Peyer's patch (tissue), 4 donors: ENCODE measurements around the gene MAN1A2. TPM values are rescaled to one million over a fixed set of nuclear protein-coding genes. Genes with fewer than 3 reads are reported as not detected.

Experiments
- DNase-seq, 3 donors: peaks; one replicate each; pipeline ENCODE4 v3.0.0-alpha.2; 2017 to 2019
- H3K27ac ChIP-seq, 4 donors: fragments of 200-600 bp; sonication (generic); one replicate each; pipeline ENCODE4 v1.5.1; 2016 to 2019
- H3K27me3 ChIP-seq, 2 donors: fragments of 200-600 bp; sonication (generic); one replicate each; pipeline ENCODE4 v1.5.1; 2019
- H3K36me3 ChIP-seq, 3 donors: fragments of 200-600 bp; sonication (generic); one replicate each; pipeline ENCODE4 v1.5.1; 2016 to 2019
- H3K4me1 ChIP-seq, 4 donors: fragments of 200-600 bp; sonication (generic); one replicate each; pipeline ENCODE4 v1.5.1; 2016 to 2019
- H3K4me3 ChIP-seq, 4 donors: fragments of 200-600 bp; sonication (generic); 1 replicate in 3 of 4; 2 replicates in 1 of 4; pipeline ENCODE4 v1.5.1; 2016 to 2019; ENCODE audit warnings: mild to moderate bottlenecking in 1 of 4
- H3K9me3 ChIP-seq, 4 donors: fragments of 200-600 bp; sonication (generic); one replicate each; pipeline ENCODE4 v1.5.1; 2016 to 2019; ENCODE audit warnings: mild to moderate bottlenecking in 1 of 4
- CTCF ChIP-seq, 6 experiments: fragments of 450-650 bp in 4 of 6; fragments of 200-600 bp in 2 of 6; sonication (generic) in 1 of 6; IDR thresholded peaks; one replicate each; pipeline ENCODE4 v1.5.1; 2017 to 2019; ENCODE audit warnings: antibody characterized with exemption in 6 of 6, mild to moderate bottlenecking in 3 of 6, moderate library complexity in 1 of 6
- POLR2A ChIP-seq, 2 donors: fragments of 450-650 bp; IDR thresholded peaks; one replicate each; pipeline ENCODE4 v1.5.1; 2017; ENCODE audit warnings: antibody characterized with exemption in 2 of 2, mild to moderate bottlenecking in 2 of 2, moderate library complexity in 2 of 2
- total RNA-seq, 4 donors: library from RNA; depleted of rRNA; stranded (reverse); fragments of >200 nt; gene quantifications; one replicate each; pipeline ENCODE4 v1.1.0, GENCODE V29; 2016

The MAN1A2 gene
- total RNA-seq, 4 donors from 2014 or later: 43.2 to 53.8 (median 49.4) TPM

GRCh38 chr1:117512728-117513321 is 145.6 kb downstream of the MAN1A2 start:
- TF ChIP-seq POLR2A (IDR thresholded peaks at IDR 0.05) (no peak), CTCF (IDR thresholded peaks at IDR 0.05) (peak in 5 of 6 experiments; percentile 46 to 71 (median 66))
- H3K27me3 ChIP-seq: no peaks in the 10 kb centered on the region
- no peak for DNase-seq

DNA sequence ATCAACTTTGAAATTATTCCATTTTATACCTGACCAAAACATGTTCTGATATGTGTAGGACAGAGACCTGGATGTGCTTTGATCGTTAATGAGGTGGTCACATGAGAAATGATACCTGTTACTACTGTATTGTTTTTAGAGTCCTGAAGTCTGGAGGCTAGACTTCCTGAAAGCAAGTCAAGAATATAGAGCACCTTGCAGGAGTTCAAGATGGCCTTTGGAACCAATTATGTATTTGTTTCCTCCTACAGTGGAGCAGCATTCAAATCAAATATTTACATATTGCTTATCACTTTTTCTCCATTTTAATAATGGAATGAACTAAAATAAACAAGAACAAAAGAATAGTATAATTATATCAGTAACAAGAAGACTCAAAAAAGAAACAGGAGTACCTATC is 155.9 kb downstream of the MAN1A2 start:
- H3K4me3 ChIP-seq: no peak overlapping the region
- no peak for DNase-seq

More at GRCh38 chr1:117512728-117513321, 145.6 kb downstream of the MAN1A2 start:
- H3K36me3 ChIP-seq: no peaks in the 10 kb centered on the region
- no peak overlapping the region for H3K4me3 ChIP-seq
- no peaks in the 10 kb centered on the region for H3K4me1 ChIP-seq
- no peaks in the 10 kb centered on the region for H3K9me3 ChIP-seq
- H3K27ac ChIP-seq: no peak overlapping the region

GRCh38 chr1:117527074-117527473 is 159.8 kb downstream of the MAN1A2 start:
- H3K9me3 ChIP-seq: no peaks in the 10 kb centered on the region
- H3K4me1 ChIP-seq: no peaks in the 10 kb centered on the region
- no peak overlapping the region for H3K27ac ChIP-seq
- TF ChIP-seq POLR2A (IDR thresholded peaks at IDR 0.05) (no peak), CTCF (IDR thresholded peaks at IDR 0.05) (no peak)
- H3K36me3 ChIP-seq: peaks cover 0 to 3% (median 0%) of the 10 kb centered on the region in 3 donors
- no peak for DNase-seq
- no peak overlapping the region for H3K4me3 ChIP-seq
- no peaks in the 10 kb centered on the region for H3K27me3 ChIP-seq

More for the DNA sequence above, 155.9 kb downstream of the MAN1A2 start:
- Histone ChIP-seq H3K27me3 (no peaks in the 10 kb centered on the region), H3K4me1 (no peaks in the 10 kb centered on the region), H3K27ac (no peak overlapping the region), H3K9me3 (no peaks in the 10 kb centered on the region), H3K36me3 (peaks cover 0 to 3% (median 0%) of the 10 kb centered on the region in 3 donors)
- TF ChIP-seq CTCF (IDR thresholded peaks at IDR 0.05): no peak
- TF ChIP-seq POLR2A (IDR thresholded peaks at IDR 0.05): no peak

- Histone ChIP-seq H3K36me3 (peaks cover 0 to 3% (median 0%) of the 10 kb centered on the region in 3 donors), H3K27ac (no peak overlapping the region), H3K4me1 (no peaks in the 10 kb centered on the region), H3K4me3 (no peak overlapping the region), H3K27me3 (no peaks in the 10 kb centered on the region), H3K9me3 (no peaks in the 10 kb centered on the region)
- no peak for TF ChIP-seq CTCF (IDR thresholded peaks at IDR 0.05)
- no peak for TF ChIP-seq POLR2A (IDR thresholded peaks at IDR 0.05)
- DNase-seq: no peak
Measured at GRCh38 chr1:117527566-117528102, 160.4 kb downstream of the MAN1A2 start.

- H3K9me3 ChIP-seq: no peaks in the 10 kb centered on the region
- H3K36me3 ChIP-seq: no peaks in the 10 kb centered on the region
- H3K4me1 ChIP-seq: no peaks in the 10 kb centered on the region
- no peak overlapping the region for H3K4me3 ChIP-seq
- no peaks in the 10 kb centered on the region for H3K27me3 ChIP-seq
- no peak overlapping the region for H3K27ac ChIP-seq
- TF ChIP-seq CTCF (IDR thresholded peaks at IDR 0.05) (no peak), POLR2A (IDR thresholded peaks at IDR 0.05) (no peak)
- no peak for DNase-seq
Measured at GRCh38 chr1:117529683-117530082, 162.4 kb downstream of the MAN1A2 start.
